H54 (cell line): ENCODE data around the gene SLC19A1.

Source experiments
- DNase-seq: peaks from one replicate; pipeline ENCODE4 v3.0.0; 2011; ENCODE audit warnings: low spot score, mixed read lengths; ENCODE audit not compliant: insufficient read length
- FAIRE-seq: peaks from 3 replicates; lab custom pipeline; 2011; peaks lifted over from hg19 to GRCh38; lab: Jason Lieb, UNC
- POLR2A ChIP-seq: IDR thresholded peaks from 2 replicates; pipeline ENCODE4 v1.6.1; 2011; ENCODE audit warnings: low read depth, mild to moderate bottlenecking, low read length

Gene SLC19A1

GRCh38 chr21:45541221-45542039, 810 bp downstream of the SLC19A1 start:
- peak; percentile 99 for DNase-seq
- no peak for FAIRE-seq
- TF ChIP-seq POLR2A: peak; percentile 28; the same call in 1 of the 2 replicates

DNA sequence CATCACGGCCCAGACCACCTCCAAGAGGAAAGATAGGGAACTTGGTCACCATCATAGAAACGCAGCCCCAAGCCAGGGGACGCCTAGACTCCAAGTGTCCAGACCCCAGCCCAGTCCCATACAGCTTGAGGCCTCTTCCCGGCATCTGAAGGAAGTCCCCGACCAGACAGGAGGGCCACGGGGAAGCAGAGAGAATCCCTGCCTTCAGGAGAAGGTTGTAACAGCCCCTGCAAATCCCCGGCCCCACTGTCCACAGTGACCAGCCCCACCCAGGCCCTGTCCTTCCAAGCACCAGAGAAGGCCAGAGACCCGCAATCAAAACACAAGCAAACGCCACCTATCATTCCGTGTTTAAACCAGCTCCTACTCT, 1.7 kb downstream of the SLC19A1 start:
- TF ChIP-seq POLR2A: no peak
- FAIRE-seq: no peak
- no peak for DNase-seq

DNA sequence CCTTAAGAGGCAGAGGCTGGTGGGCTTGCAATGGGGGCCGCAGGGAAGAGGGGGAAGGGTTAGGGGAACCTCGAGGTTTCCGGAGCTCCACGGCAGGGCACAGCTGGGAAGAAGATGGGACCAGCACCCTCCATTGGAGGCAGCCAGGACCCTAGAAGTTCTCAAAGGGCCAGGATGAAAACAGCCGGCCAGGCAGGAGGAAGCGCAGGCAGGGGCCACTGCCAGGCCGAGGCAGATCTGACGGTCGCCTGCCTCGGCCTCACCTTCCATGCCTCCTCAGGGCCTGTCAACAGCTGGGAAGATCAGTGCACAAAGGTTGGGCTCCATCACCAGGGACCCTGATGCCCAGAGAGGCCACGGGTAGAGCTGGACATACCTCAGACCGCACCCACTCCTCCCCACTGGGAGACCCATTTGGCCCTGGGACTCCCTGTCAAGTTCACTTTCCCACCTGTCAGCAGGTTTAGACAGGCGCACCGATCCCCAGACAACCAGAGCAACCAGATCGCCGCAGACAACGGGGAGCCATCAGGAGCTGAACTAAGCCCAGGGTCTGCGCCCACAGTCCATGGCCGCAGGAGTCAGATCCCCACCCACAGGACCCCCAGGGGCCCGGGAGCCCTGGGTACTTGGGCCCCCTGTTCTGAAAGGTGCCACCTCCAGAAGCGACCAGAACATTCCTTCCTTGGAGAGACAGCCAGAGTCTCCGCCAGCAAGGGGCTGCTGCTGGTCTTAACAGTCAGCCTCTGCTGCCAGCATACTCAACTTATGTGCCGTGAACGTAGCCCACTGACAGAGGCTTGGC, 2.2 kb downstream of the SLC19A1 start:
- no peak for TF ChIP-seq POLR2A
- no peak for FAIRE-seq

GRCh38 chr21:45539046-45539795, 3.0 kb downstream of the SLC19A1 start:
- DNase-seq (no peak), FAIRE-seq (no peak)
- no peak for TF ChIP-seq POLR2A

More for the DNA sequence above, 2.2 kb downstream of the SLC19A1 start:
- no peak for DNase-seq

- FAIRE-seq (no peak), DNase-seq (no peak)
- no peak for TF ChIP-seq POLR2A
Measured at GRCh38 chr21:45538381-45539045, 3.7 kb downstream of the SLC19A1 start.

- no peak for FAIRE-seq
- DNase-seq: no peak
- no peak for TF ChIP-seq POLR2A
Measured at GRCh38 chr21:45537746-45538291, 4.4 kb downstream of the SLC19A1 start.

- DNase-seq (no peak), FAIRE-seq (no peak)
- TF ChIP-seq POLR2A: no peak
Measured at GRCh38 chr21:45537111-45537745, 5.0 kb downstream of the SLC19A1 start.

GRCh38 chr21:45536301-45537081, 5.7 kb downstream of the SLC19A1 start:
- DNase-seq (no peak), FAIRE-seq (no peak)
- no peak for TF ChIP-seq POLR2A

DNA sequence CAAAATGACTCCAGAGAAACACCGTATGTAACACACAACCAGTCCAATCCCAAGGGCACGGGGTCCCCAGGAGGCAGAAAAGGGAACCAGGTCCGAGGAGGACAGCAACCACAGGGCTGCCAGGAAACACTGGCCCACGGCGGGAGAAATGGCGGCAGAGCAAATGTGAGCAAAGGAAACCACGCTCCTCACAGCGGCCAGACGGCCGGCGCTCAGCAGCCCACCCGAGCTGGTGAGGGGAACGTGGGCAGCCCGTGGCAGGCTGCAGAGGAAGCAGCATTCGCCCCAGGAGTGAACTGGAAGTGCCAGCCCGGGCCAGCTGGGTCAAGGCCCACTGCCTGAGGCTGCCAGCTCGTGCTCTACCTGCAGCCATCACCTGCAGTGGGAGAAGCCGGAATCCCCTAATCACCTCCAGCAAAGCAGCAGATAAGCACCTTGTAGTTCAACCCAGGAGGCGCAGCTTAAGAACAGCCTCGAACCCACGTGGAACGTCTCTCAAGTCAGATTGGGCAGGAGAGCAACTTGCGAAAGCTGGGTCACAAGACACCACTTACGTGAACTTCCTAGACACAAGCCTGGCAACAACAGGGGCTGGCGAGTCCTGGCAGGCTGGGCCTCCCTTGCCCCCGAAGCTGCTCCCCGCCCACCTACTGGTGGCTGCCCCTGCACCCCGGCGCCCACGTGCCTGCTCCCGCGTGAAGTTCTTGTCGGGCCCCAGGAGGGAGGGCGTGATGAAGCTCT, 6.7 kb downstream of the SLC19A1 start:
- DNase-seq (no peak), FAIRE-seq (no peak)
- TF ChIP-seq POLR2A: no peak

DNA sequence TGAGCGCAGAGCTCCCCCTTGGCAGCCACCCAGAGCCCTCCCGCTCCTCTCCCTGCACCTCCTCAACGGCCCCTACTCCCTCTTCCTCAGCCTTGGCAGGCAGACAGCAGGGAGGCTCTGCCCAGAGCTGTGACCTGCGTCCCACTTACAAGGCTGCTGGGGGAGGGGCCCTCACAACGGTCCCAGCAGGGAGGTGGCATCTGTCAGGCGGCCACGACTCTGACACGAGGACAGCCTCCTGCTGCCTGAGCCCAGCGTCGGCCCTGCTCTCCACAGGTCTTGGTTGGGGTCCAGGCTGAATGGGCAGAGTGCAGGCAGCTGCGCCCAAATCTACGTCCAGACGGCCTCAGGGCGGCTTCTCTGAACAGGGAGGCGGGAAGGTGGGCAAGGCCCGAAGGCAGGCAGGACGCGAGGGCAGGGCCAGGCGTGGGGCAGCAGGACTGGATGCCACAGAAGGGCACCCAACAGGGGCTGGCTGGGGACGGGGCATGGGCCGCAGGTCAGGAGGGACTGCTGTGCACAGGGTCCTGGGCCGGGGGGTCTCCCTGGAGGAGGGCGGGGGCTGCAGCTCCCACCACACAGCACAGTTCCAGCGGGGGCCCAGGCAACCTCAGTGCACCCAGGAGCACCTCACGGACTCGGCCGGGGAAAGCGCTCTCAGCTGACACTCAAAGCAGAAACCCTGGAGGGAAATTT, 7.5 kb downstream of the SLC19A1 start:
- FAIRE-seq (no peak), DNase-seq (no peak)
- no peak for TF ChIP-seq POLR2A
